ENCODE measurements around the gene WBP1L.
A peak's percentile ranks its signal among the peaks of the same experiment; 100 is the strongest.

GRCh38 chr10:102729029-102730026 is 14.4 kb upstream of the WBP1L start:
- TF ChIP-seq, protein P1, sequence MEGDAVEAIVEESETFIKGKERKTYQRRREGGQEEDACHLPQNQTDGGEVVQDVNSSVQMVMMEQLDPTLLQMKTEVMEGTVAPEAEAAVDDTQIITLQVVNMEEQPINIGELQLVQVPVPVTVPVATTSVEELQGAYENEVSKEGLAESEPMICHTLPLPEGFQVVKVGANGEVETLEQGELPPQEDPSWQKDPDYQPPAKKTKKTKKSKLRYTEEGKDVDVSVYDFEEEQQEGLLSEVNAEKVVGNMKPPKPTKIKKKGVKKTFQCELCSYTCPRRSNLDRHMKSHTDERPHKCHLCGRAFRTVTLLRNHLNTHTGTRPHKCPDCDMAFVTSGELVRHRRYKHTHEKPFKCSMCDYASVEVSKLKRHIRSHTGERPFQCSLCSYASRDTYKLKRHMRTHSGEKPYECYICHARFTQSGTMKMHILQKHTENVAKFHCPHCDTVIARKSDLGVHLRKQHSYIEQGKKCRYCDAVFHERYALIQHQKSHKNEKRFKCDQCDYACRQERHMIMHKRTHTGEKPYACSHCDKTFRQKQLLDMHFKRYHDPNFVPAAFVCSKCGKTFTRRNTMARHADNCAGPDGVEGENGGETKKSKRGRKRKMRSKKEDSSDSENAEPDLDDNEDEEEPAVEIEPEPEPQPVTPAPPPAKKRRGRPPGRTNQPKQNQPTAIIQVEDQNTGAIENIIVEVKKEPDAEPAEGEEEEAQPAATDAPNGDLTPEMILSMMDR (conservative IDR thresholded peaks at IDR 0.05; ENCODE audit: low read length) = peak; percentile 75
- TF ChIP-seq EZH2phosphoT487 (IDR thresholded peaks at IDR 0.05; ENCODE audit: borderline replicate concordance, low read depth, low read length) = no peak
